ENCODE measurements around the gene GSK3B.

GRCh38 chr3:119950666-119951325, 143.5 kb downstream of the GSK3B start:
- TF ChIP-seq ARNTL (CRISPR knock-in tag; IDR thresholded peaks at IDR 0.05; ENCODE audit: borderline replicate concordance, low read depth) (no peak), ZNF70 (CRISPR knock-in tag; IDR thresholded peaks at IDR 0.05) (no peak), PATZ1 (CRISPR knock-in tag; IDR thresholded peaks at IDR 0.05; ENCODE audit: borderline replicate concordance) (no peak), ZFP30 (CRISPR knock-in tag; IDR thresholded peaks at IDR 0.05) (no peak), ZC3H10 (CRISPR knock-in tag; IDR thresholded peaks at IDR 0.05) (no peak), RARB (CRISPR knock-in tag; IDR thresholded peaks at IDR 0.05) (no peak), BACH2 (CRISPR knock-in tag; IDR thresholded peaks at IDR 0.05; ENCODE audit: borderline replicate concordance) (no peak), TSHZ2 (CRISPR knock-in tag; IDR thresholded peaks at IDR 0.05) (no peak)
